ENCODE results near the gene HNRNPF.

The HNRNPF gene

GRCh38 chr10:43343126-43343525 lies 65.9 kb downstream of the HNRNPF start:
- no peak for ATAC-seq (ENCODE audit: insufficient read depth, low read depth)
- no peaks in the 10 kb centered on the region for H4K20me1 ChIP-seq (ENCODE audit: insufficient read depth, low read length)
- no peaks in the 10 kb centered on the region for H3K79me2 ChIP-seq (ENCODE audit: insufficient read depth, low read length)
- TF ChIP-seq EZH2 (IDR thresholded peaks at IDR 0.05; ENCODE audit: borderline replicate concordance, low read depth, low read length, severe bottlenecking) (no peak), CTCF (IDR thresholded peaks at IDR 0.05; ENCODE audit: borderline replicate concordance, extremely low read depth, low read length, poor library complexity, severe bottlenecking) (no peak)
- no peak overlapping the region for H3K9ac ChIP-seq (ENCODE audit: low read depth, low read length)
- H3K4me1 ChIP-seq (ENCODE audit: insufficient read depth, low read length) = peaks cover 4% of the 10 kb centered on the region
- peaks cover 4% of the 10 kb centered on the region for H3K27me3 ChIP-seq (ENCODE audit: insufficient read depth, low read length, poor library complexity)
- no peaks in the 10 kb centered on the region for H3K36me3 ChIP-seq (ENCODE audit: insufficient read depth, low read length)
- no peak overlapping the region for H3K27ac ChIP-seq (ENCODE audit: low read length)
- H3K4me3 ChIP-seq (ENCODE audit: low read depth in 1 of 2, low read length in 2 of 2) = no peak overlapping the region
- DNase-seq = no peak
- no peak overlapping the region for H2AFZ ChIP-seq (ENCODE audit: low read depth, low read length)
- H3K9me3 ChIP-seq (ENCODE audit: insufficient read depth, low read length, severe bottlenecking) = no peaks in the 10 kb centered on the region
- no peak overlapping the region for H3K4me2 ChIP-seq (ENCODE audit: insufficient read depth, low read length)

GRCh38 chr10:43342279-43343125 lies 66.5 kb downstream of the HNRNPF start:
- Histone ChIP-seq H3K4me2 (ENCODE audit: insufficient read depth, low read length) (no peak overlapping the region), H3K4me3 (ENCODE audit: low read depth in 1 of 2, low read length in 2 of 2) (no peak overlapping the region), H2AFZ (ENCODE audit: low read depth, low read length) (no peak overlapping the region), H3K4me1 (ENCODE audit: insufficient read depth, low read length) (no peaks in the 10 kb centered on the region), H3K27ac (ENCODE audit: low read length) (no peak overlapping the region), H3K9me3 (ENCODE audit: insufficient read depth, low read length, severe bottlenecking) (no peaks in the 10 kb centered on the region), H3K9ac (ENCODE audit: low read depth, low read length) (no peak overlapping the region), H3K79me2 (ENCODE audit: insufficient read depth, low read length) (no peaks in the 10 kb centered on the region), H4K20me1 (ENCODE audit: insufficient read depth, low read length) (no peaks in the 10 kb centered on the region), H3K27me3 (ENCODE audit: insufficient read depth, low read length, poor library complexity) (peaks cover 4% of the 10 kb centered on the region), H3K36me3 (ENCODE audit: insufficient read depth, low read length) (no peaks in the 10 kb centered on the region)
- no peak for DNase-seq
- ATAC-seq (ENCODE audit: insufficient read depth, low read depth) = 0 out of 3 replicates have a peak, but pooled peaks have one; percentile 12
- TF ChIP-seq CTCF (IDR thresholded peaks at IDR 0.05; ENCODE audit: borderline replicate concordance, extremely low read depth, low read length, poor library complexity, severe bottlenecking) (no peak), EZH2 (IDR thresholded peaks at IDR 0.05; ENCODE audit: borderline replicate concordance, low read depth, low read length, severe bottlenecking) (no peak)

- DNase-seq = no peak
- Histone ChIP-seq H3K27me3 (ENCODE audit: insufficient read depth, low read length, poor library complexity) (peaks cover 4% of the 10 kb centered on the region), H3K27ac (ENCODE audit: low read length) (no peak overlapping the region), H2AFZ (ENCODE audit: low read depth, low read length) (no peak overlapping the region), H3K9me3 (ENCODE audit: insufficient read depth, low read length, severe bottlenecking) (no peaks in the 10 kb centered on the region), H3K79me2 (ENCODE audit: insufficient read depth, low read length) (no peaks in the 10 kb centered on the region), H3K4me3 (ENCODE audit: low read depth in 1 of 2, low read length in 2 of 2) (no peak overlapping the region), H3K9ac (ENCODE audit: low read depth, low read length) (no peak overlapping the region), H3K36me3 (ENCODE audit: insufficient read depth, low read length) (no peaks in the 10 kb centered on the region), H3K4me2 (ENCODE audit: insufficient read depth, low read length) (no peak overlapping the region), H3K4me1 (ENCODE audit: insufficient read depth, low read length) (no peaks in the 10 kb centered on the region), H4K20me1 (ENCODE audit: insufficient read depth, low read length) (no peaks in the 10 kb centered on the region)
- ATAC-seq (ENCODE audit: insufficient read depth, low read depth) = no peak
- TF ChIP-seq CTCF (IDR thresholded peaks at IDR 0.05; ENCODE audit: borderline replicate concordance, extremely low read depth, low read length, poor library complexity, severe bottlenecking) = no peak
- no peak for TF ChIP-seq EZH2 (IDR thresholded peaks at IDR 0.05; ENCODE audit: borderline replicate concordance, low read depth, low read length, severe bottlenecking)
These were observed 67.5 kb downstream of the HNRNPF start for GRCh38 chr10:43341450-43341849.
